WI38 (cell line): ENCODE results near the gene PPP2R5B.

Experiments used
- H3K4me3 ChIP-seq: 2 replicates; pipeline ENCODE4 v1.5.1; 2011; ENCODE audit warnings: low read depth, mild to moderate bottlenecking, control low read depth, low read length
- TF ChIP-seq, protein P1 (sequence below): IDR thresholded peaks from 2 replicates; pipeline ENCODE4 v1.5.1; 2012; ENCODE audit warnings: low read depth, mild to moderate bottlenecking, control low read depth, low read length

The PPP2R5B gene

DNA sequence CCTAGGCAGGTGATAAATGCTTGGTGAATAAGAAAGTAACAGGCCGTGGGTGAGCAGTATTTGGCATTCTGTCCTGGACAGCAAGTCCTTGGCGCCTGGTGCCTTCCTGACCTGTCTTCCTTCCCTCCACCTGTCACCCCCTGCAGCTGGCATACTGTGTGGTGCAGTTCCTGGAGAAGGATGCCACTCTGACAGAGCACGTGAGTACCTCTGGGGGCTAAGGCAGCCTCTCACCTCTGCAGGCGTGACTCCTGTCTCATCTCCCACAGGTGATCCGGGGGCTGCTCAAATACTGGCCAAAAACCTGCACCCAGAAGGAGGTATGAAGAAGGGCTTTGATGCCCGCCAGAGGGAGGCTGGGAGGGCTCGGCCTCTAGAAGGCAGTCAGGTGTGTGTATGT, 6.8 kb downstream of the PPP2R5B start:
- H3K4me3 ChIP-seq, result no peak overlapping the region
- TF ChIP-seq, protein P1, sequence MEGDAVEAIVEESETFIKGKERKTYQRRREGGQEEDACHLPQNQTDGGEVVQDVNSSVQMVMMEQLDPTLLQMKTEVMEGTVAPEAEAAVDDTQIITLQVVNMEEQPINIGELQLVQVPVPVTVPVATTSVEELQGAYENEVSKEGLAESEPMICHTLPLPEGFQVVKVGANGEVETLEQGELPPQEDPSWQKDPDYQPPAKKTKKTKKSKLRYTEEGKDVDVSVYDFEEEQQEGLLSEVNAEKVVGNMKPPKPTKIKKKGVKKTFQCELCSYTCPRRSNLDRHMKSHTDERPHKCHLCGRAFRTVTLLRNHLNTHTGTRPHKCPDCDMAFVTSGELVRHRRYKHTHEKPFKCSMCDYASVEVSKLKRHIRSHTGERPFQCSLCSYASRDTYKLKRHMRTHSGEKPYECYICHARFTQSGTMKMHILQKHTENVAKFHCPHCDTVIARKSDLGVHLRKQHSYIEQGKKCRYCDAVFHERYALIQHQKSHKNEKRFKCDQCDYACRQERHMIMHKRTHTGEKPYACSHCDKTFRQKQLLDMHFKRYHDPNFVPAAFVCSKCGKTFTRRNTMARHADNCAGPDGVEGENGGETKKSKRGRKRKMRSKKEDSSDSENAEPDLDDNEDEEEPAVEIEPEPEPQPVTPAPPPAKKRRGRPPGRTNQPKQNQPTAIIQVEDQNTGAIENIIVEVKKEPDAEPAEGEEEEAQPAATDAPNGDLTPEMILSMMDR, result no peak

DNA sequence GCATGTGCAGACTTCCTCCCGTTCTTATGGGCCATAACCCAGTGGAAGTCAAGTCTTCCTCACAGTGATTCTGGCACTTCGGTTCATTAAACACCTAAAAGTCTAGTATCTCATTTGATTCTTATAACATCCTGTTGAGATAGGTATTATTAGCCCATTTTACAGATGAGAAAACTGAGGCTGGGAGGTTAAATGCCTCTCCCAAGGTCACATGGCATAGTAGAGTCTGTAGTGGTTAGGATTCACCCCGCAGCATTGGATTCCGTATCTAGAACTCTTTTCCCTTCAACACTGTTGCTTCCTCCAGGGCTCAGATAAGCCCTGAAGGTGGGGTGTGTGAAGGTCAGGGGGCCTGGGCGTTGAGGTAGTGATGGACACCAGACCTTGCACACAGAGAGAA, 7.8 kb downstream of the PPP2R5B start:
- no peak overlapping the region for H3K4me3 ChIP-seq
- TF ChIP-seq, protein P1, result no peak

DNA sequence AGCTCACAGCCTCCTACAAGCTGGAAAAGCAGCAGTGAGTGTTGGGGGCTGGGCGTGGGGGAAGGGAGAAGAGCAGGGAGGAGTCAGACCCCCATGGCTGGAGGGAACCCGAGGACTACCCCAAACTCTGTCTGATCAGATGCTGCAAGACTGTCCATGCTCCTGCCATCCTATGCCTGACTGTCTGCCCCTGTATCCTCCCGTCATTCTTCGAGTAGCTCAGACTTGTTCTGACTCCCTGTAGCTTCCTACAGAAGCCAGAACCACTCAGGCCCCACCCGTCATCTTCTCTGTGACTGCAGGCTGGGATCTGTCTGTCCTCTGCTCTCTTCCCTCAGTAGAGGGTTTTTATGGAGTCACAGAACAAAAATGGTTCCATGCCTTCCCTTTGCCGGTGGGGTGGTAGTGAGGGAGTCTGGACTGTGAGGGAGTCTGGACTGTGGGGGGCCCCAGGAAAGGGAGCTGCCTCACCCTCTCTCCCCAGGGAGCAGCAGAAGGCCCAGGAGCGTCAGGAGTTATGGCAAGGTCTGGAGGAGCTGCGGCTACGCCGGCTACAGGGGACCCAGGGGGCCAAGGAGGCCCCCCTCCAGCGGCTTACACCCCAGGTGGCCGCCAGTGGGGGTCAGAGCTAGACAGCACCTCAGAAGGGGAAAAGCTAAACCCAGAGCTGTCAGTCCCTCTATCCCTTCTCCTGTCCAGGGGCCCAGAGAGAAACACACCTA, 8.9 kb downstream of the PPP2R5B start:
- H3K4me3 ChIP-seq, result no peak overlapping the region
- TF ChIP-seq, protein P1, result no peak

DNA sequence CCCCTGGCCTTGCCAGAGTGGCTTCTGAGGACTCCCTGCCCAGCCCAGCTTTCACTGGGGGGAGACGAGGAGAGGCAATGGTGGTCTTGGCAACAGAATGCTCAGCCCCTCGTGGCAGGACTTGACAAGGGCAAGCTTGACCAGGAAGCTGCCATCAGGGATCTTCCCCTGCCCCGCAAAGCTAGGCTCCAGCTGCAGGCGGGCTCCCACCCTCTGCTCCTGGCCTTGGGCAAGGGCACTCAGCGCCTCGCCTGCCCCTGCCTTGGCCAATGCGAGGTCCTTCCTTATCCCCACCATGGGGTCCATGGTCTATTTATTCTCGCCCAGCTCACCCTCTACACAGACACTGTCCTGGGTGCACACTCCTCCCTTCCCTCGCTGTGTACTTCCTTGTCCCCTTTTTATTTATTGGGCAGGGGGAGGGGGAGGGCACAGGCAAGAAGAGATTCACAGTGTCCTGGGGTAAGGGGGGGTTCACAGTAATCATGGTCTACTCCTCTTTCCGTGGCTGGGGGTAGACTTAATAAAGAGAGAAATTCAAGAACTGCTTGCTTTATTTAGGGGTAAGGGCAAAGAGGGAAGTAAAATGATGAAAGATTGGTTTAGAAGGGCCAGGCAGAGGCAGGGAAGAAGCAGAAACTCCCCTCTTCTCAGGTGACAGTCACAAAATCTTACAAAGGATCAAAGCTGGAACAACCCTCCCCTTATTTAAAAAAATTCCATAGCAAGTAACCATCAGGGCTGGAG, 9.6 kb downstream of the PPP2R5B start:
- TF ChIP-seq, protein P1, result no peak
- no peak overlapping the region for H3K4me3 ChIP-seq

DNA sequence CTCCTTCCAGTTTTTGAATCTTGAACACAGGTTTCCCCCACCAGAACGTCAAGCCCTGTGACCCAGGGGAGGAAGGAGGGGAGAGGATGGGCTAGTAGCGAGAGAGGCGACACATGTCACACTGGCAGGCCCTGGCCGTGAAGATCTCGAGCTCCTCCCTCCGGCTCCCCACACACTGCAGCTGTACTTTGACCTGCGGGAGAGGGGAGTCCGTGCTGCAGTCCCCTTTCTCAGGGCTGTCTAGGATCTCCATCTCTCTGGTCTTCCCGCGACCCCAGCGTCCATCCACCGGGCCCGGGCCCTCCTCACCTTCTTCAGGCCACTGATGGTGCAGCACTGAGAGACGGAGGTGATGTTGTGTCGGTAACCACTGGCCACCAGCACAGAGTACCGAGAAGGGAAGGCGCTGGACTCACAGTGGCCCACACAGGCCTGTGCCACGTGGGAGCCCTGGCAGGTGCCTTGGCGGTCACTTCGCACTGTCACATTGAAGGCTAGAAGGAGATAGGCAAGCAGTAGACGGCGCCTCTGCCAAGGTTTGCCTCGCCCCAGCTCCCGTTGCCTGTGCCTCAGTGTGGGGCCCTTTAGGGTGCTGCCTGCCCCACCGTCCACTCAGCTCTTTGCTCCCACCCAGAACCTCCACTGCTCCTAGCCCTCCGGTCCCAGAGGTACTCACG, 10.3 kb downstream of the PPP2R5B start:
- no peak overlapping the region for H3K4me3 ChIP-seq
- TF ChIP-seq, protein P1, result no peak

DNA sequence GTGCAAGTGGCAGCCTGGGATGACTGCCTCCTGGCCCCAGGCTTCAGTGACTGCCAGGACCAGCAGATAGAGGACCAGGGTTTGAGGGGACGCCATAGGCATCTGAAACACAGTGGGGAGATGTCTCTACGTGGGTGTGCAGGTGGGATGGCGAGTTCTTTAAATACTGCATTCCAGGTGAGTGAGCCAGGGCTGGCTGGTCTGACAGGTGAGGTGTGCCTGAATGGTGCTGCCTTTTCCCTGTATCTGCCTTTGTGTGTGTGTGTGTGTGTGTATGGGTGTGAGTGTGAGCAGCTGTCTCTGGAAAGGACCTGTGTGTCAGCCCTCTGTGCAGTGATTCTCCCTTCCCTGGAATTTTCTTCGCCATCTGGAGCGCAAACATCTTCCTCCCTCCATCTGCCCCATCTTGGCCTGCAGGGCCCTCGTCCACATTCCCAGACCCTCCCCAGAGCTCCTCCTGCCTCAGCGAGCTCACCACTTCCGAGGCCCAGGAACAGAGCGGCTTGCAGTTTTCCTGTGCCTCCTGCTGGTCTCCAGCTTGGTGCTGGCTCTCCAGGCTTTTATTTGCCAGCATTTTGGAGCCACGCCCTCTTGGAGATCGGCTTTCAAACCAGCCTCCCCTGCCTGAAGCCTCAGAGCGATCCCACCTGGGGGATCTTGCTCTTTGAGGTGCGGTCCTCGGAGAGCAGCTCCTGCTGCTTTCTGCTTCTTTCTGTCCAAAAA, 11.0 kb downstream of the PPP2R5B start, which contains the start of gene GPHA2:
GPHA2 (minus strand) TSS at position 535 of the 723 bp plus-strand sequence; CDS start at position 102, 433 bp downstream.
- TF ChIP-seq, protein P1, result no peak
- no peak within 1 kb of the TSS for H3K4me3 ChIP-seq
